ENCODE results near the gene GTF3A. TPM values are rescaled to one million over a fixed set of nuclear protein-coding genes. Genes with fewer than 3 reads are reported as not detected.
A peak's percentile ranks its signal among the peaks of the same experiment; 100 is the strongest.

Gene GTF3A
- total and polyA plus RNA-seq, 2 donors from 2014 or later = 64.8 to 126 TPM

DNA sequence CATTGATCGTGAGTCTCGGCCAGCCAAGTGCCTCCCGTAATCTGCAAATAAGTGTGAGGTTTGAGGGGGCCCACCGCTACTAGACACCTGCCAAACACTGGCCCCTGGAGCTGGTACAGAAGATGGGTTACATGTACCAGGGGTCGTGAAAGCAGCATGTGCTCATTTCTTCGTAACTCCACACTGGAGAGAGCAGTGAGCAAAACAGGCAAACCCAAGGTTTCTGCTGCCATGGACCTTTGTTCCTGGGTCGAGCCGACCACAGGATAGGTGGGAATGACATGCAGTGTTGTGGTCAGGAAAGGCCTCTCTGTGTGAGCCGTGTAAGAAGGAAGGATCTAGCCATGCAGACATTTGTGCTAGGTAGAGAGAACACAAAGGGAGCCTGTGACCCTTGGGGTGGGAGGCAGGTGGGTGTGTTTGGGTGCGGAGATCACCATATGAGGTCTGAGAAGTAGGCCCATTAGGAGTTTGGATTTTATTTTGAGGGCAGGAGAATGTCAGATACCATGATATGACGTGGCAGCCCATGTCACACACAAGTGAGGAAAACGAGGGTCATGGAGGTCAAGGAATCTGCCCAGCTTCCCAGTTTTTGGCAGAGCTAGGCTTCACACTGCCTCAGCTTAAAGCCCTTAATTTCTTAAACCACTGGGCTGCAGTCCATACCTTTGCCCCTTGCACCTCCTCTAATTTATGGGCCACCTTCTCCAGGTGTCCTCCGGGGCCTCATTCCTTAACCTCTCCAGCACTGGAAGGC is 919 bp downstream of the GTF3A start:
- intact Hi-C loops (cut with DNase I) = no loop called here
- Histone ChIP-seq H3K27ac (ENCODE audit: low read depth in 2 of 2, low read length in 2 of 2) (peak overlapping the region; percentile 87 to 91), H3K9ac (ENCODE audit: low read length in 3 of 3) (peak overlapping the region; percentile 1 to 62 (median 12)), H3K9me3 (ENCODE audit: control insufficient read depth in 2 of 3, insufficient read depth in 1 of 3, low read length in 3 of 3) (no peaks in the 10 kb centered on the region), H3K36me3 (ENCODE audit: control insufficient read depth in 2 of 3, insufficient read depth in 3 of 3, low read length in 3 of 3) (peaks cover 0 to 10% (median 9%) of the 10 kb centered on the region in 3 donors), H3K4me3 (ENCODE audit: low read length in 3 of 3) (peak overlapping the region; percentile 55 to 99 (median 78)), H3K27me3 (ENCODE audit: control insufficient read depth, insufficient read depth, low read length) (no peaks in the 10 kb centered on the region), H3K4me1 (ENCODE audit: control insufficient read depth in 2 of 3, insufficient read depth in 2 of 3, low read depth in 1 of 3, low read length in 3 of 3) (peaks cover 3 to 25% (median 23%) of the 10 kb centered on the region in 3 donors)
- no peak for DNase-seq
- FAIRE-seq = no peak
- TF ChIP-seq, protein P1, sequence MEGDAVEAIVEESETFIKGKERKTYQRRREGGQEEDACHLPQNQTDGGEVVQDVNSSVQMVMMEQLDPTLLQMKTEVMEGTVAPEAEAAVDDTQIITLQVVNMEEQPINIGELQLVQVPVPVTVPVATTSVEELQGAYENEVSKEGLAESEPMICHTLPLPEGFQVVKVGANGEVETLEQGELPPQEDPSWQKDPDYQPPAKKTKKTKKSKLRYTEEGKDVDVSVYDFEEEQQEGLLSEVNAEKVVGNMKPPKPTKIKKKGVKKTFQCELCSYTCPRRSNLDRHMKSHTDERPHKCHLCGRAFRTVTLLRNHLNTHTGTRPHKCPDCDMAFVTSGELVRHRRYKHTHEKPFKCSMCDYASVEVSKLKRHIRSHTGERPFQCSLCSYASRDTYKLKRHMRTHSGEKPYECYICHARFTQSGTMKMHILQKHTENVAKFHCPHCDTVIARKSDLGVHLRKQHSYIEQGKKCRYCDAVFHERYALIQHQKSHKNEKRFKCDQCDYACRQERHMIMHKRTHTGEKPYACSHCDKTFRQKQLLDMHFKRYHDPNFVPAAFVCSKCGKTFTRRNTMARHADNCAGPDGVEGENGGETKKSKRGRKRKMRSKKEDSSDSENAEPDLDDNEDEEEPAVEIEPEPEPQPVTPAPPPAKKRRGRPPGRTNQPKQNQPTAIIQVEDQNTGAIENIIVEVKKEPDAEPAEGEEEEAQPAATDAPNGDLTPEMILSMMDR (IDR thresholded peaks at IDR 0.05; ENCODE audit: borderline replicate concordance, extremely low read depth, insufficient read depth) = no peak

DNA sequence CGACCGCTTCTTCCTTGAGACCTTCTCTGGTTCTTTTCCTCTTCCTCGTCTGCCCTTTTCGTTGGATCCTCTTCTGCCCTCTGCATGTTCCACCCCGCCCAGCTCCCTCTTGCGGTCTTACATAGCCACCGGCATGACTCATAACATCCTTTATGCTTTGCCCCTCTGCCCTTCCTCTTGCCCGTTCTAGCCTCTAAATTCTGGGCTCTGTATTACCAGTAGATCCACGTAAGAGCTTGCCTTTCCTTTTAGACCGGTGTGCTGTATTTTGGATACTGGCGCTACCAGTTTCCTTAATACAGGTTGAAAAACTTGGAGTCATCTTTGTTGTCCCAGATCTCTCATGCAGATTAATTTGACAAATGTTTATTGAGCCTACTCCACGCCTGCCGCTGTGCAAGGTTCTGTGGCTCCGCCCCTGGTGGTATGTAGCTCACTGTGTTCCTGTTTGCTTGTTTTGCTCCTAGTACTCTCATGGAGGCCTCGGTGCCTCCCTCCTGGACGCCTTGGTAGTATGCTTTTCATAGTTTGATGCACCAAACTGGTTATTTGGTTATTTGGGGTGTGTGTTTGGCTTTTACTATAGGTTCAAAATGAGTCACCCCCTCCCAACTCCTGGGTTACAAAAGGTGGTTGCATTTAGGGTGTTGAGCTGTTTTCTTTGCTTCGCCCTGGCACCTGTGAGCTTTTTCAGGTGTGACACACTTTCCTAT is 1.7 kb downstream of the GTF3A start:
- Histone ChIP-seq H3K36me3 (ENCODE audit: control insufficient read depth in 2 of 3, insufficient read depth in 3 of 3, low read length in 3 of 3) (peaks cover under 1 to 17% (median 11%) of the 10 kb centered on the region in 3 donors), H3K4me1 (ENCODE audit: control insufficient read depth in 2 of 3, insufficient read depth in 2 of 3, low read depth in 1 of 3, low read length in 3 of 3) (peaks cover 3 to 25% (median 23%) of the 10 kb centered on the region in 3 donors), H3K9ac (ENCODE audit: low read length in 3 of 3) (peak overlapping the region in 2 of 3 donors; percentile 39 to 59), H3K27me3 (ENCODE audit: control insufficient read depth, insufficient read depth, low read length) (no peaks in the 10 kb centered on the region), H3K4me3 (ENCODE audit: low read length in 3 of 3) (peak overlapping the region; percentile 55 to 99 (median 78)), H3K27ac (ENCODE audit: low read depth in 2 of 2, low read length in 2 of 2) (peak overlapping the region; percentile 87 to 91), H3K9me3 (ENCODE audit: control insufficient read depth in 2 of 3, insufficient read depth in 1 of 3, low read length in 3 of 3) (no peaks in the 10 kb centered on the region)
- intact Hi-C loops (cut with DNase I) = no loop called here
- TF ChIP-seq, protein P1 (IDR thresholded peaks at IDR 0.05; ENCODE audit: borderline replicate concordance, extremely low read depth, insufficient read depth) = peak; percentile 44
- FAIRE-seq (no peak), DNase-seq (peak in 3 of 5 donors; percentile 16 to 87 (median 40))

DNA sequence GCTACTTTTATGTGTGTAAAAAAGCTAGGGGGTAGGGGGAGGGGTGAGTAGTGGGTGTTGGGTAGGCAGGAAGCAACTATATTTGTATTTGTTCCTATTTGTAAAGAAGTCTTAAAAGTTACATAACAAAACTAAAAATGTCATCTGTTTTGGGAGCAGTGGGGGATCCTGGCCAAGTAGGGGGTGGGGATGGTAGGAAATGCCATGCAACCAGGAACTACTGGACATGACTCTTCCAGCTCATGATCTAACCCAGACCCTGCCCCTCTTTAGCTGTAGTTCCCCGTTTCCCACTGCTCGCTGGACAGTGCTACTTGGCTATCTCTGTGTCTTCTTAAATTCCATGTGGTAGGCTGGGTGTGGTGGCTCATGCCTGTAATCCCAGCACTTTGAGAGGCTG is 3.2 kb downstream of the GTF3A start:
- no peak overlapping the region for H3K9ac ChIP-seq (ENCODE audit: low read length in 3 of 3)
- H3K4me1 ChIP-seq (ENCODE audit: control insufficient read depth in 2 of 3, insufficient read depth in 2 of 3, low read depth in 1 of 3, low read length in 3 of 3) = peaks cover 3 to 25% (median 23%) of the 10 kb centered on the region in 3 donors
- no peak for FAIRE-seq
- no peaks in the 10 kb centered on the region for H3K27me3 ChIP-seq (ENCODE audit: control insufficient read depth, insufficient read depth, low read length)
- peaks cover 2 to 32% (median 15%) of the 10 kb centered on the region in 3 donors for H3K36me3 ChIP-seq (ENCODE audit: control insufficient read depth in 2 of 3, insufficient read depth in 3 of 3, low read length in 3 of 3)
- intact Hi-C loops (cut with DNase I) = no loop called here
- H3K27ac ChIP-seq (ENCODE audit: low read depth in 2 of 2, low read length in 2 of 2) = no peak overlapping the region
- DNase-seq = no peak
- H3K4me3 ChIP-seq (ENCODE audit: low read length in 3 of 3) = no peak overlapping the region
- TF ChIP-seq, protein P1 (IDR thresholded peaks at IDR 0.05; ENCODE audit: borderline replicate concordance, extremely low read depth, insufficient read depth) = no peak
- H3K9me3 ChIP-seq (ENCODE audit: control insufficient read depth in 2 of 3, insufficient read depth in 1 of 3, low read length in 3 of 3) = no peaks in the 10 kb centered on the region
